ENCODE measurements around the gene NEIL1.
A peak's percentile ranks its signal among the peaks of the same experiment; 100 is the strongest.
"Not testable (repeated sequence)": the region's sequence is repeated elsewhere in the genome, so short reads cannot be mapped to it uniquely, and the experiment has no call there.

Gene NEIL1

GRCh38 chr15:75346796-75347221 lies at the start of gene NEIL1:
Gene NEIL1 (plus strand): TSS chr15:75347039. CDS start chr15:75348906, 1,867 bp downstream.
- DNase-seq (ENCODE audit: low read depth): no peak

GRCh38 chr15:75298541-75299310 lies 48.1 kb upstream of the NEIL1 start:
- DNase-seq (ENCODE audit: low read depth): not testable (repeated sequence)

GRCh38 chr15:75299311-75299688 lies 47.5 kb upstream of the NEIL1 start:
- peak; percentile 44 for DNase-seq (ENCODE audit: low read depth)

GRCh38 chr15:75300026-75300425 lies 46.8 kb upstream of the NEIL1 start:
- not testable (repeated sequence) for DNase-seq (ENCODE audit: low read depth)

GRCh38 chr15:75302318-75302717 lies 44.5 kb upstream of the NEIL1 start:
- no peak for DNase-seq (ENCODE audit: low read depth)

- DNase-seq (ENCODE audit: low read depth): not testable (repeated sequence)
Observed at GRCh38 chr15:75302753-75303152, 44.1 kb upstream of the NEIL1 start.

GRCh38 chr15:75306188-75306587 lies 40.7 kb upstream of the NEIL1 start:
- no peak for DNase-seq (ENCODE audit: low read depth)

- no peak for DNase-seq (ENCODE audit: low read depth)
Observed at GRCh38 chr15:75307778-75308390, 39.0 kb upstream of the NEIL1 start.

GRCh38 chr15:75309711-75310110 lies 37.1 kb upstream of the NEIL1 start:
- no peak for DNase-seq (ENCODE audit: low read depth)

- not testable (repeated sequence) for DNase-seq (ENCODE audit: low read depth)
Observed at GRCh38 chr15:75312548-75312947, 34.3 kb upstream of the NEIL1 start.

- no peak for DNase-seq (ENCODE audit: low read depth)
Observed at GRCh38 chr15:75313116-75313845, 33.6 kb upstream of the NEIL1 start.

GRCh38 chr15:75314552-75315290 lies 32.1 kb upstream of the NEIL1 start:
- no peak for DNase-seq (ENCODE audit: low read depth)

- not testable (repeated sequence) for DNase-seq (ENCODE audit: low read depth)
Observed at GRCh38 chr15:75319231-75319897, 27.5 kb upstream of the NEIL1 start.

- DNase-seq (ENCODE audit: low read depth): no peak
Observed at GRCh38 chr15:75321711-75322110, 25.1 kb upstream of the NEIL1 start.

GRCh38 chr15:75325922-75326321 lies 20.9 kb upstream of the NEIL1 start:
- no peak for DNase-seq (ENCODE audit: low read depth)

- no peak for DNase-seq (ENCODE audit: low read depth)
Observed at GRCh38 chr15:75327005-75327404, 19.8 kb upstream of the NEIL1 start.

GRCh38 chr15:75327491-75327890 lies 19.3 kb upstream of the NEIL1 start:
- DNase-seq (ENCODE audit: low read depth): no peak

GRCh38 chr15:75328493-75329314 lies 18.1 kb upstream of the NEIL1 start:
- no peak for DNase-seq (ENCODE audit: low read depth)

- DNase-seq (ENCODE audit: low read depth): no peak
Observed at GRCh38 chr15:75329571-75329970, 17.3 kb upstream of the NEIL1 start.

- not testable (repeated sequence) for DNase-seq (ENCODE audit: low read depth)
Observed at GRCh38 chr15:75332093-75332492, 14.7 kb upstream of the NEIL1 start.

Measured in stimulated activated CD8-positive, alpha-beta memory T cell treated with anti-CD3 and anti-CD28 coated beads, Interleukin-7, amount 100 ng/mL, for 24 hours (primary cell).